Stomach (tissue), 4 donors: ENCODE data around the gene MPV17.

ENCODE experiments used
- POLR2A ChIP-seq, 4 donors: fragments of 450-650 bp; IDR thresholded peaks; one replicate each; pipeline ENCODE4 v1.6.1; 2016; ENCODE audit warnings: antibody characterized with exemption in 4 of 4, control low read depth in 2 of 4, mild to moderate bottlenecking in 1 of 4, moderate library complexity in 1 of 4
- POLR2AphosphoS5 ChIP-seq, 3 donors: sonication (generic); formaldehyde crosslinking; IDR thresholded peaks; one replicate each; pipeline ENCODE4 v1.6.1; 2016; ENCODE audit warnings: antibody characterized with exemption in 3 of 3
- TF ChIP-seq, protein P1 (sequence below), 7 experiments: fragments of 450-650 bp in 4 of 7; fragments of 200-600 bp in 3 of 7; sonication (generic) in 3 of 7; IDR thresholded peaks; one replicate each; pipeline ENCODE4 v1.5.1; 2016 to 2019; ENCODE audit warnings: antibody characterized with exemption in 7 of 7, control low read depth in 2 of 7, mild to moderate bottlenecking in 1 of 7

DNA sequence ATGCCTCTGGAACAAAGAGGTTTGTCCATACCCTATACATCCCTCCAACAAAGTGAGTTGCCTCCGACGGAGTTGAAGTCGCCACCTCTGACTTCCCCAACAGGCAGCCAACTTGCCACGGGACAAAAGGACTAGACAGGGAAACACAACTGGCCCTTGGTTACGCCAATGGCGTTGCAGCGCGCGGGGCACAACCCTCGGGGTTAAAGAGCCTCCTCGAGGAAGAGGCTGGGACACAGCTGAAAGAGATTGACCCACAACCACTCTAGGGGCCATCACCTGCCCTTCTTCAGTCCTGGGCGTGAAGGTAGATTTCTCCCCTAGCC is 33.1 kb upstream of the MPV17 start:
- TF ChIP-seq, protein P1, sequence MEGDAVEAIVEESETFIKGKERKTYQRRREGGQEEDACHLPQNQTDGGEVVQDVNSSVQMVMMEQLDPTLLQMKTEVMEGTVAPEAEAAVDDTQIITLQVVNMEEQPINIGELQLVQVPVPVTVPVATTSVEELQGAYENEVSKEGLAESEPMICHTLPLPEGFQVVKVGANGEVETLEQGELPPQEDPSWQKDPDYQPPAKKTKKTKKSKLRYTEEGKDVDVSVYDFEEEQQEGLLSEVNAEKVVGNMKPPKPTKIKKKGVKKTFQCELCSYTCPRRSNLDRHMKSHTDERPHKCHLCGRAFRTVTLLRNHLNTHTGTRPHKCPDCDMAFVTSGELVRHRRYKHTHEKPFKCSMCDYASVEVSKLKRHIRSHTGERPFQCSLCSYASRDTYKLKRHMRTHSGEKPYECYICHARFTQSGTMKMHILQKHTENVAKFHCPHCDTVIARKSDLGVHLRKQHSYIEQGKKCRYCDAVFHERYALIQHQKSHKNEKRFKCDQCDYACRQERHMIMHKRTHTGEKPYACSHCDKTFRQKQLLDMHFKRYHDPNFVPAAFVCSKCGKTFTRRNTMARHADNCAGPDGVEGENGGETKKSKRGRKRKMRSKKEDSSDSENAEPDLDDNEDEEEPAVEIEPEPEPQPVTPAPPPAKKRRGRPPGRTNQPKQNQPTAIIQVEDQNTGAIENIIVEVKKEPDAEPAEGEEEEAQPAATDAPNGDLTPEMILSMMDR (IDR thresholded peaks at IDR 0.05), result no peak
- no peak for TF ChIP-seq POLR2AphosphoS5 (IDR thresholded peaks at IDR 0.05)
- TF ChIP-seq POLR2A (IDR thresholded peaks at IDR 0.05), result no peak
